DMS153 treated with DMSO at 0.1 percent for 48 hours (cell line): Measurements from ENCODE around the gene TBC1D7.

Experiments used
- DNase-seq: peaks from one replicate; lab custom pipeline; 2025; ENCODE audit not compliant: unreplicated experiment; lab: John Stamatoyannopoulos, UW

The TBC1D7 gene

GRCh38 chr6:13296536-13296997, 31.8 kb downstream of the TBC1D7 start:
- DNase-seq, result no peak

GRCh38 chr6:13295576-13295975, 32.8 kb downstream of the TBC1D7 start:
- no peak for DNase-seq

GRCh38 chr6:13294499-13295069, 33.8 kb downstream of the TBC1D7 start:
- no peak for DNase-seq

- DNase-seq, result no peak
Measured at GRCh38 chr6:13292774-13293173, 35.6 kb downstream of the TBC1D7 start.

GRCh38 chr6:13290335-13290734, 38.0 kb downstream of the TBC1D7 start:
- DNase-seq, result no peak

- no peak for DNase-seq
Measured at GRCh38 chr6:13289789-13290318, 38.5 kb downstream of the TBC1D7 start.

GRCh38 chr6:13288969-13289391, 39.4 kb downstream of the TBC1D7 start:
- DNase-seq, result no peak

GRCh38 chr6:13288481-13288880, 39.9 kb downstream of the TBC1D7 start:
- no peak for DNase-seq

GRCh38 chr6:13287104-13287503, 41.2 kb downstream of the TBC1D7 start:
- no peak for DNase-seq

- no peak for DNase-seq
Measured at GRCh38 chr6:13286181-13286580, 42.2 kb downstream of the TBC1D7 start.

- no peak for DNase-seq
Measured at GRCh38 chr6:13285705-13286104, 42.6 kb downstream of the TBC1D7 start.

- no peak for DNase-seq
Measured at GRCh38 chr6:13284646-13285045, 43.7 kb downstream of the TBC1D7 start.

GRCh38 chr6:13283331-13283730, 45.0 kb downstream of the TBC1D7 start:
- no peak for DNase-seq

- DNase-seq, result no peak
Measured at GRCh38 chr6:13282393-13283069, 45.8 kb downstream of the TBC1D7 start.

- DNase-seq, result no peak
Measured at GRCh38 chr6:13281686-13282085, 46.7 kb downstream of the TBC1D7 start.

- DNase-seq, result no peak
Measured at GRCh38 chr6:13280254-13280653, 48.1 kb downstream of the TBC1D7 start.

GRCh38 chr6:13278991-13279390, 49.3 kb downstream of the TBC1D7 start:
- DNase-seq, result no peak

GRCh38 chr6:13278164-13278563, 50.2 kb downstream of the TBC1D7 start:
- no peak for DNase-seq

- no peak for DNase-seq
Measured at GRCh38 chr6:13277231-13277630, 51.1 kb downstream of the TBC1D7 start.

- DNase-seq, result no peak
Measured at GRCh38 chr6:13275435-13275989, 52.8 kb downstream of the TBC1D7 start.

GRCh38 chr6:13274707-13275434, 53.5 kb downstream of the TBC1D7 start:
- DNase-seq, result no peak
